Urinary bladder (tissue), 4 donors: ENCODE measurements around the gene DCDC2C. TPM values are rescaled to one million over a fixed set of nuclear protein-coding genes. Genes with fewer than 3 reads are reported as not detected.
"Not testable (repeated sequence)": the region's sequence is repeated elsewhere in the genome, so short reads cannot be mapped to it uniquely, and the experiment has no call there.

Experiments
- DNase-seq: peaks from one replicate; pipeline ENCODE4 v3.0.0-alpha.2; 2015; ENCODE audit errors: extremely low spot score
- H3K27ac ChIP-seq: one replicate; pipeline ENCODE4 v1.5.1; 2013; ENCODE audit warnings: low read depth, mild to moderate bottlenecking, moderate library complexity
- H3K36me3 ChIP-seq: one replicate; pipeline ENCODE4 v1.6.1; 2013; ENCODE audit warnings: mild to moderate bottlenecking, moderate library complexity; ENCODE audit not compliant: insufficient read depth
- H3K4me1 ChIP-seq: one replicate; pipeline ENCODE4 v1.6.1; 2013; ENCODE audit warnings: mild to moderate bottlenecking, moderate library complexity; ENCODE audit not compliant: insufficient read depth
- H3K4me3 ChIP-seq: one replicate; pipeline ENCODE4 v1.5.1; 2013; ENCODE audit warnings: low read depth, low read length
- WGBS: extraction: QIAGEN DNeasy Blood & Tissue Kit; methylation state at CpG from one replicate; pipeline ENCODE4 v1.1.7; 2013; 5-methylcytosine and 5-hydroxymethylcytosine counted together
- polyA plus RNA-seq: library from polyadenylated mRNA; stranded (reverse); fragments of 200-250 nt; gene quantifications from one replicate; pipeline ENCODE4 v1.2.3, GENCODE V29; 2013
- total RNA-seq: library from RNA; depleted of rRNA; stranded (reverse); fragments of >200 nt; gene quantifications from one replicate; pipeline ENCODE4 v1.2.3, GENCODE V29; 2014
- donor health status: healthy with polysubstance abuse.
- donor health status: healthy.

Gene DCDC2C
- total RNA-seq (0.48 TPM), polyA plus RNA-seq (0.09 TPM)

GRCh38 chr2:3703236-3703756 lies at the start of gene DCDC2C:
Gene DCDC2C, plus strand, starts transcription at chr2:3703575. Its CDS starts 177 bp downstream, at chr2:3703752.
- H3K4me1 ChIP-seq = no peaks in the 10 kb centered on the region
- WGBS = 6% methylated on average over 60 of the region's 60 CpGs
- peak within 1 kb of the TSS; percentile 5 for H3K4me3 ChIP-seq

GRCh38 chr2:3654011-3654410 lies 49.4 kb upstream of the DCDC2C start:
- DNase-seq = no peak
- no peaks in the 10 kb centered on the region for H3K36me3 ChIP-seq
- no peaks in the 10 kb centered on the region for H3K4me1 ChIP-seq
- 88% methylated on average over 10 of the region's 10 CpGs for WGBS
- H3K4me3 ChIP-seq = no peak overlapping the region
- H3K27ac ChIP-seq = no peak overlapping the region

More at GRCh38 chr2:3703236-3703756, at the start of gene DCDC2C:
- H3K27ac ChIP-seq = no peak within 1 kb of the TSS
- no peaks in the 10 kb centered on the region for H3K36me3 ChIP-seq
- no peak for DNase-seq

- no peaks in the 10 kb centered on the region for H3K36me3 ChIP-seq
- no peak for DNase-seq
- WGBS = 79% methylated on average over 21 of the region's 21 CpGs
- H3K27ac ChIP-seq = no peak overlapping the region
- no peaks in the 10 kb centered on the region for H3K4me1 ChIP-seq
- no peak overlapping the region for H3K4me3 ChIP-seq
Measured at GRCh38 chr2:3654531-3655225, 48.7 kb upstream of the DCDC2C start.

- H3K27ac ChIP-seq = no peak overlapping the region
- H3K4me1 ChIP-seq = no peaks in the 10 kb centered on the region
- 80% methylated on average over 28 of the region's 28 CpGs for WGBS
- H3K4me3 ChIP-seq = no peak overlapping the region
- no peaks in the 10 kb centered on the region for H3K36me3 ChIP-seq
- DNase-seq = no peak
Measured at GRCh38 chr2:3655871-3656761, 47.3 kb upstream of the DCDC2C start.

- WGBS = 62% methylated on average over 36 of the region's 36 CpGs
- H3K36me3 ChIP-seq = no peaks in the 10 kb centered on the region
- DNase-seq = no peak
- no peaks in the 10 kb centered on the region for H3K4me1 ChIP-seq
- no peak overlapping the region for H3K4me3 ChIP-seq
- H3K27ac ChIP-seq = no peak overlapping the region
Measured at GRCh38 chr2:3656762-3657721, 46.3 kb upstream of the DCDC2C start.

GRCh38 chr2:3657881-3658280 lies 45.5 kb upstream of the DCDC2C start, which contains the start of gene ALLC:
Gene ALLC, plus strand, starts transcription at chr2:3658200. Its CDS starts 12,958 bp downstream, at chr2:3671158.
- no peak within 1 kb of the TSS for H3K27ac ChIP-seq
- H3K4me3 ChIP-seq = no peak within 1 kb of the TSS
- DNase-seq = no peak
- H3K36me3 ChIP-seq = no peaks in the 10 kb centered on the region
- WGBS = 88% methylated on average over 7 of the region's 7 CpGs
- no peaks in the 10 kb centered on the region for H3K4me1 ChIP-seq

- Histone ChIP-seq H3K36me3 (no peaks in the 10 kb centered on the region), H3K4me3 (no peak overlapping the region), H3K4me1 (no peaks in the 10 kb centered on the region), H3K27ac (no peak overlapping the region)
- no peak for DNase-seq
- 69% methylated on average over 26 of the region's 26 CpGs for WGBS
Measured at GRCh38 chr2:3659447-3660432, 43.6 kb upstream of the DCDC2C start.

- DNase-seq, H3K36me3 ChIP-seq, H3K4me3 ChIP-seq, H3K4me1 ChIP-seq, H3K27ac ChIP-seq: not testable (repeated sequence)
- 93% methylated on average over 7 of the region's 7 CpGs for WGBS
Measured at GRCh38 chr2:3660640-3661039, 42.7 kb upstream of the DCDC2C start.

- no peak for DNase-seq
- no peak overlapping the region for H3K4me3 ChIP-seq
- no peak overlapping the region for H3K27ac ChIP-seq
- WGBS = 90% methylated on average over 3 of the region's 3 CpGs
- no peaks in the 10 kb centered on the region for H3K4me1 ChIP-seq
- H3K36me3 ChIP-seq = no peaks in the 10 kb centered on the region
Measured at GRCh38 chr2:3661149-3661660, 42.2 kb upstream of the DCDC2C start.

GRCh38 chr2:3662239-3662638 lies 41.1 kb upstream of the DCDC2C start:
- H3K36me3 ChIP-seq = no peaks in the 10 kb centered on the region
- no peak for DNase-seq
- WGBS = 87% methylated on average over 6 of the region's 6 CpGs
- H3K4me1 ChIP-seq = no peaks in the 10 kb centered on the region
- no peak overlapping the region for H3K27ac ChIP-seq
- no peak overlapping the region for H3K4me3 ChIP-seq

- 49% methylated on average over 3 of the region's 3 CpGs for WGBS
- no peaks in the 10 kb centered on the region for H3K4me1 ChIP-seq
- H3K4me3 ChIP-seq = no peak overlapping the region
- H3K27ac ChIP-seq = no peak overlapping the region
- no peak for DNase-seq
- no peaks in the 10 kb centered on the region for H3K36me3 ChIP-seq
Measured at GRCh38 chr2:3664118-3664517, 39.3 kb upstream of the DCDC2C start.

- Histone ChIP-seq H3K27ac (no peak overlapping the region), H3K4me1 (no peaks in the 10 kb centered on the region), H3K36me3 (no peaks in the 10 kb centered on the region), H3K4me3 (no peak overlapping the region)
- 71% methylated on average over 8 of the region's 8 CpGs for WGBS
- DNase-seq = no peak
Measured at GRCh38 chr2:3664925-3665324, 38.5 kb upstream of the DCDC2C start.
